Measurements from ENCODE around the gene APCDD1. TPM values are rescaled to one million over a fixed set of nuclear protein-coding genes. Genes with fewer than 3 reads are reported as not detected.
A peak's percentile ranks its signal among the peaks of the same experiment; 100 is the strongest.

The APCDD1 gene
- total and polyA plus RNA-seq, 2 donors (not counting 1 experiment from before 2014, with no cell fraction given), result 15.3 to 17.3 TPM

DNA sequence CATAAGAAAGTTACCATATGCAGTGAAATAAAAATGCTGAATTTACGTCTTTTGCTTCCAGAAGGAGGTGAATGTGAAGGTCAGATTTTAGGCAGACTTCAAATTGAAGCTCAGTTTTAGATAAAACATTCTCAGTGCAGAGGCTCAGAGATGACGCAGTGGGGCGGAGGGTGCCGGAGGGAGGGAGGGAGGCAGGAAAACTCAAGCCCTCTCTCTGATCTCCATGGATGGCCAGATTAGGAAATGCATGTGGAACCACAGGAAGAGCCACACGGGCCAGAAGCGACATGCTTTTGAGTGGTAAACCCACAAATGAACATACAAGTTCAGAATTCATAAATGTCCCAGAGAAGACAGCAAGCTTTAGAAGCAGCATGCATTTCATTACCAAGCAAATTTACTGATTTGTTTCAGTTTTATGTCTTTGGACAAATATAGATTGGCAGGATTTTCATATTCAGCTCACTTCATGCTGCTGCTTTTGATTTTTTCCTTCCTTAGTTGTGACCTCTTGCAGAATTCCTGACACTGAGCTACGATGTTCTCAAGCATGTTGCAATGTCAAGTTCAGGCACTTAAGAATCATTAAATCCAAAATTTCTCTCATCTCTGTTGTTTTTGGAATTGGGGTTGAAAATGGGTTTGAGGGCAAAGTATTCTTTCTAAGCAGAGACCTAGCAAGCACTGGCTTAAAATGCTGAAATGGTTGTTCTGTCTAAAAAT lies 29.7 kb upstream of the APCDD1 start:
- no peaks in the 10 kb centered on the region for H3K36me3 ChIP-seq (ENCODE audit: control insufficient read depth, insufficient read depth, low read length)
- H3K4me3 ChIP-seq (replicated peaks in 1 of 4; ENCODE audit: control extremely low read depth in 1 of 4, insufficient read depth in 1 of 4, low read depth in 3 of 4, low read length in 4 of 4), result no peak overlapping the region
- peaks cover 8% of the 10 kb centered on the region for H3K4me1 ChIP-seq (ENCODE audit: control insufficient read depth, extremely low read depth, insufficient read depth, low read length)
- TF ChIP-seq EZH2 (IDR thresholded peaks at IDR 0.05; ENCODE audit: low read length, missing control alignments), result no peak
- TF ChIP-seq, protein P1, sequence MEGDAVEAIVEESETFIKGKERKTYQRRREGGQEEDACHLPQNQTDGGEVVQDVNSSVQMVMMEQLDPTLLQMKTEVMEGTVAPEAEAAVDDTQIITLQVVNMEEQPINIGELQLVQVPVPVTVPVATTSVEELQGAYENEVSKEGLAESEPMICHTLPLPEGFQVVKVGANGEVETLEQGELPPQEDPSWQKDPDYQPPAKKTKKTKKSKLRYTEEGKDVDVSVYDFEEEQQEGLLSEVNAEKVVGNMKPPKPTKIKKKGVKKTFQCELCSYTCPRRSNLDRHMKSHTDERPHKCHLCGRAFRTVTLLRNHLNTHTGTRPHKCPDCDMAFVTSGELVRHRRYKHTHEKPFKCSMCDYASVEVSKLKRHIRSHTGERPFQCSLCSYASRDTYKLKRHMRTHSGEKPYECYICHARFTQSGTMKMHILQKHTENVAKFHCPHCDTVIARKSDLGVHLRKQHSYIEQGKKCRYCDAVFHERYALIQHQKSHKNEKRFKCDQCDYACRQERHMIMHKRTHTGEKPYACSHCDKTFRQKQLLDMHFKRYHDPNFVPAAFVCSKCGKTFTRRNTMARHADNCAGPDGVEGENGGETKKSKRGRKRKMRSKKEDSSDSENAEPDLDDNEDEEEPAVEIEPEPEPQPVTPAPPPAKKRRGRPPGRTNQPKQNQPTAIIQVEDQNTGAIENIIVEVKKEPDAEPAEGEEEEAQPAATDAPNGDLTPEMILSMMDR (conservative IDR thresholded peaks at IDR 0.05 in 1 of 2, IDR thresholded peaks at IDR 0.05 in 1 of 2; ENCODE audit: low read depth in 1 of 2, low read length in 2 of 2), result no peak
- H3K9ac ChIP-seq (ENCODE audit: insufficient read depth, low read length), result no peak overlapping the region
- H3K27ac ChIP-seq (ENCODE audit: insufficient read depth, low read length), result no peak overlapping the region
- DNase-seq (ENCODE audit: low read depth in 2 of 2), result peak in 1 of 2 donors; percentile 63
- no peaks in the 10 kb centered on the region for H3K9me3 ChIP-seq (ENCODE audit: control insufficient read depth, insufficient read depth, low read depth, low read length)
- no peak overlapping the region for H2AFZ ChIP-seq (ENCODE audit: low read length)
- no peak overlapping the region for H3K4me2 ChIP-seq (ENCODE audit: extremely low read depth, insufficient read depth, low read length)
- no peaks in the 10 kb centered on the region for H4K20me1 ChIP-seq (ENCODE audit: control insufficient read depth, extremely low read depth, insufficient read depth, low read length)
- no peaks in the 10 kb centered on the region for H3K27me3 ChIP-seq (ENCODE audit: control insufficient read depth, insufficient read depth, low read length)
- H3K79me2 ChIP-seq (ENCODE audit: control insufficient read depth, insufficient read depth, low read length), result no peaks in the 10 kb centered on the region

DNA sequence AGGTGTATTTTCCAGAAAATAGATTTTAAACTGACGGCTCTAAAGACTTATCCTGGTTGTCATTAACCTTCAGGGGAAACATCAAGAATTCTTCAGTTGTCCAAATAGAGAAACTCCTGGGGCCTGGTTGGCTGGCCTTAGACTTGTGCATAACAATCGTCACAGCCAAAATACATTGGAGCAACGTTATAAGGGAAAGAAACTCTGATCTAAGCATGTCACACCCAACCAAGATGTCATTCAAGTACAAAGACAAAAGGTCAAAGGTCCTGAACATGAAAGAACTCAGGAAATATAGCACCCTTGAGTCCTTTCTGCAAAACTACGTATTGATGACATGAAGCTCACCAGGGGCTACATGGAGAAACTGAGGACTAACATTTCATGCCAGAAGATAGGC lies 23.8 kb upstream of the APCDD1 start:
- H3K4me1 ChIP-seq (ENCODE audit: control insufficient read depth, extremely low read depth, insufficient read depth, low read length), result no peaks in the 10 kb centered on the region
- no peaks in the 10 kb centered on the region for H3K36me3 ChIP-seq (ENCODE audit: control insufficient read depth, insufficient read depth, low read length)
- no peaks in the 10 kb centered on the region for H3K27me3 ChIP-seq (ENCODE audit: control insufficient read depth, insufficient read depth, low read length)
- no peak overlapping the region for H3K27ac ChIP-seq (ENCODE audit: insufficient read depth, low read length)
- H3K4me3 ChIP-seq (replicated peaks in 1 of 4; ENCODE audit: control extremely low read depth in 1 of 4, insufficient read depth in 1 of 4, low read depth in 3 of 4, low read length in 4 of 4), result no peak overlapping the region
- no peaks in the 10 kb centered on the region for H4K20me1 ChIP-seq (ENCODE audit: control insufficient read depth, extremely low read depth, insufficient read depth, low read length)
- H2AFZ ChIP-seq (ENCODE audit: low read length), result no peak overlapping the region
- H3K4me2 ChIP-seq (ENCODE audit: extremely low read depth, insufficient read depth, low read length), result no peak overlapping the region
- TF ChIP-seq, protein P1 (conservative IDR thresholded peaks at IDR 0.05 in 1 of 2, IDR thresholded peaks at IDR 0.05 in 1 of 2; ENCODE audit: low read depth in 1 of 2, low read length in 2 of 2), result no peak
- no peak for TF ChIP-seq EZH2 (IDR thresholded peaks at IDR 0.05; ENCODE audit: low read length, missing control alignments)
- no peak overlapping the region for H3K9ac ChIP-seq (ENCODE audit: insufficient read depth, low read length)
- no peaks in the 10 kb centered on the region for H3K9me3 ChIP-seq (ENCODE audit: control insufficient read depth, insufficient read depth, low read depth, low read length)
- no peaks in the 10 kb centered on the region for H3K79me2 ChIP-seq (ENCODE audit: control insufficient read depth, insufficient read depth, low read length)
- DNase-seq (ENCODE audit: low read depth in 2 of 2), result no peak

DNA sequence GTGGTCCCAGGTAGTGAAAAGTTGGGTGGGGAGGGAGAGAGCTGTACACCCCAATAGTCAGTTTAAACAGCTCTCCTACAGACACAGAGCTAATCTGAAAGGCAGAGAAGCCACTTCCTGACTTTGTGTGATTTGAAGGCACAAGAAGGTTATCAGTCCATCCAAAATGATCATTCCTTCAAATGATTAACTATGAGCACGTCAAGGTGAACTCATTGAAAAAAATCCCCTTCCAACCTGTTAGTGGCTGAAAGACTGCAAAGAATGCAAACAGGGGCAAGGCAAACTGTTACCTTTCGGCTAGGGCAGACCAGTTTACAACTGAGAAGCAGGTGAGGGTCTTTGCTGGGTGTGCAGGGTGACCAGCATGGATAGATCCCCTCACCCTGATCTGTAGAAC lies 22.8 kb upstream of the APCDD1 start:
- Histone ChIP-seq H2AFZ (ENCODE audit: low read length) (no peak overlapping the region), H3K79me2 (ENCODE audit: control insufficient read depth, insufficient read depth, low read length) (no peaks in the 10 kb centered on the region), H4K20me1 (ENCODE audit: control insufficient read depth, extremely low read depth, insufficient read depth, low read length) (no peaks in the 10 kb centered on the region), H3K4me1 (ENCODE audit: control insufficient read depth, extremely low read depth, insufficient read depth, low read length) (no peaks in the 10 kb centered on the region), H3K9ac (ENCODE audit: insufficient read depth, low read length) (no peak overlapping the region), H3K27me3 (ENCODE audit: control insufficient read depth, insufficient read depth, low read length) (no peaks in the 10 kb centered on the region), H3K4me2 (ENCODE audit: extremely low read depth, insufficient read depth, low read length) (no peak overlapping the region), H3K4me3 (replicated peaks in 1 of 4; ENCODE audit: control extremely low read depth in 1 of 4, insufficient read depth in 1 of 4, low read depth in 3 of 4, low read length in 4 of 4) (no peak overlapping the region), H3K27ac (ENCODE audit: insufficient read depth, low read length) (no peak overlapping the region), H3K36me3 (ENCODE audit: control insufficient read depth, insufficient read depth, low read length) (no peaks in the 10 kb centered on the region), H3K9me3 (ENCODE audit: control insufficient read depth, insufficient read depth, low read depth, low read length) (no peaks in the 10 kb centered on the region)
- no peak for DNase-seq (ENCODE audit: low read depth in 2 of 2)
- TF ChIP-seq, protein P1 (conservative IDR thresholded peaks at IDR 0.05 in 1 of 2, IDR thresholded peaks at IDR 0.05 in 1 of 2; ENCODE audit: low read depth in 1 of 2, low read length in 2 of 2), result no peak
- no peak for TF ChIP-seq EZH2 (IDR thresholded peaks at IDR 0.05; ENCODE audit: low read length, missing control alignments)
